NCI-H187 (cell line): ENCODE data around the gene GANAB.
"Not testable (repeated sequence)": the region's sequence is repeated elsewhere in the genome, so short reads cannot be mapped to it uniquely, and the experiment has no call there.

ENCODE experiments used
- DNase-seq, 2 experiments: peaks; one replicate each; lab custom pipeline; 2025; lab: John Stamatoyannopoulos, UW

Gene GANAB

DNA sequence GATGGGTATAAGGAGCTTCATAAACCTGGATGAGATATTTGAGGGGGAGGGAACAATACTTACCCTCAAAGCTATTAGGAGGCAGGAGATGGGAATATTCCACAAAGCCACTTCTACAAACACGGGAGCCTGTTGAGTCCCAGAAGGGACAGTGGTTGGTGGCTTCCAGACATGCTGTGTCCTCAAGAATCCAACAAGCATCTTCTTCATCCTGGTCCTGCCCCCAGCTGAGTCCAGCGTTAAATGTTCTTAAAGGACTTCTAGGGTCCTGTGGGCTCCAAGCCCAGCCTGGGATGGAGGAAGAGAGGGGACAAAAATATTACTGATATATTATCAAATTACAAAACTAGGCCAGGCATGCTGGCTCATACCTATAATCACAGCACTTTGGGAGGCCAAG is 21.0 kb upstream of the GANAB start:
- DNase-seq: no peak

DNA sequence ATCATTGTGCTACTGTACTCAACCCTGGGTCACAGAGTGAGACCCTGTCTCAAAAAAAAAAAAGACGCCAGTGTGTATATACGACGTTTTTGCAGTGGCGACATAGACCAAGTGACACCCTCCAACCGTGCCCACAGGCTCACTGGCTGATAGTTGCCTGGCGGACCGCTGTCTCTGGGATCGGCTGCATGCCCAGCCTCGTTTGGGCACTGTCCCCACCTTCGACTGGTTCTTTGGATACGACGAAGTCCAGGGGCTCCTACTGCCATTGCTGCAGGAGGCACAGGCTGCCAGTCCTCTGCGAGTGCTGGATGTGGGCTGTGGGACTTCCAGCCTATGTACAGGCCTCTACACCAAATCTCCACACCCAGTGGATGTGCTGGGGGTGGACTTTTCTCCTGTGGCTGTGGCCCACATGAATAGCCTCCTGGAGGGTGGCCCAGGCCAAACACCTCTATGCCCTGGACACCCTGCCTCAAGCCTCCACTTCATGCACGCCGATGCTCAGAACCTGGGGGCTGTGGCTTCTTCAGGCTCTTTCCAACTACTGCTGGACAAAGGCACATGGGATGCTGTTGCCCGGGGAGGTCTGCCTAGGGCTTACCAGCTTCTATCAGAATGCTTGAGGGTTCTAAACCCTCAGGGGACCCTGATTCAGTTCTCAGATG is 20.0 kb upstream of the GANAB start:
- DNase-seq: no peak

DNA sequence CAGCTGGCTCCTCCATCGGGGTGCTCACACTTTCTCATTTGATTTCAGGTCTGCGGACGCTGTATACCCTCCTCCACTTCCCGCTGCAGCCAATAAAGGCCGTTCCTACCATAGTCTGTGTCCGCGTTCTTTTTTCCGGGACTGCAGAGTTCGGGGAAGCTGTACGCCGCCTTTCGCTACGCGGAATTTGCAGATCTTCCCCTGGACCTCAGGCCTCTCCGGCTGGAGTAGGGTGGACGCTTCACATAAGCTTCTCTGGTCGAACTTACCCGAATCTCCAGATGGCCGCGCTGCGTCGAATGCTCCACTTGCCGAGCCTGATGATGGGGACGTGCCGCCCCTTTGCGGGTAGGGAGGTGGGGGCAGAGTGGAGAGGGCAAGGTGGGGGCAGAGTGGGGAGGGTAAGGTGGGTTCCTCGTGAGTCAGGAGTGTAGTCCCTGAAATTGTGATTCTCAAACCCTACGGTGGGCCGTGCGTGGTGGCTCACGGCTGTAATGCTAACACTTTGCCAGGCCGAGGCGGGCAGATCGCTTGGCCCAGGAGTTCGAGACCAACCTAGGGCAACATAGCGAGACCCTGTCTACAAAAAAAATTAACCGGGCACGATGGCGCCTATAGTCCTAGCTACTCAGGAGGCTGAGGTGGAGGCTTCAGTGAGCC is 19.3 kb upstream of the GANAB start:
- no peak for DNase-seq

DNA sequence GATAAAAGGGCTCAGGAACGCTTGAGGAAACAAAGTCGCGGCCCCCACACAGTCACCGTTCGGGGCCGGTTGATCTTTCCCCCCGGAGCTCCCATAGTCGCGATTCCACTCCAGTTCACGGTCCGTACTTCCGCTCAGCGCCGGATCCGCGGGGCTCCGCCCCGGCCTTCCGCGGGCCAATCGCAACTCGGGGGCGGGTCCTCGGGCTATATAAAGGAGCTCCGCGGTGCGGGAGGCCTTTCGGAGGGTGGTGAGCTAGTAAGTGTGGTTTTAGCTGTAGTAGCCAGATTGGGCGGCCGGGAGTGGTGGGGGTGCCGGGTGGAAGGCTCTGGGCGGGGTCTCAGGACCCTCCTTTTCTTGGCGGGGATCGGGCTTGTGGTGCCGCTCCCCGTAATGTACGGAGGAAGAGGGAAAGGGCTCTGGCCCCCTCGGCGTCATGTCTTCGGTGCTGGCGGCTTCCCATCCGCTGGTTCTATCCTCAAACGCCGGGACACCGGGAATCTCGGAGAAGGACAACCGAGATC is 18.7 kb upstream of the GANAB start, which contains the start of the genes C11orf98 and CSKMT:
TSS of gene C11orf98 (minus strand) at position 136 of the 524 bp plus-strand sequence. CDS start at position 95, 41 bp downstream.
TSS of gene CSKMT (plus strand) at position 238 of the 524 bp plus-strand sequence. CDS start 568 bp downstream, outside the sequence.
- peak; percentile 70 to 86 for DNase-seq

DNA sequence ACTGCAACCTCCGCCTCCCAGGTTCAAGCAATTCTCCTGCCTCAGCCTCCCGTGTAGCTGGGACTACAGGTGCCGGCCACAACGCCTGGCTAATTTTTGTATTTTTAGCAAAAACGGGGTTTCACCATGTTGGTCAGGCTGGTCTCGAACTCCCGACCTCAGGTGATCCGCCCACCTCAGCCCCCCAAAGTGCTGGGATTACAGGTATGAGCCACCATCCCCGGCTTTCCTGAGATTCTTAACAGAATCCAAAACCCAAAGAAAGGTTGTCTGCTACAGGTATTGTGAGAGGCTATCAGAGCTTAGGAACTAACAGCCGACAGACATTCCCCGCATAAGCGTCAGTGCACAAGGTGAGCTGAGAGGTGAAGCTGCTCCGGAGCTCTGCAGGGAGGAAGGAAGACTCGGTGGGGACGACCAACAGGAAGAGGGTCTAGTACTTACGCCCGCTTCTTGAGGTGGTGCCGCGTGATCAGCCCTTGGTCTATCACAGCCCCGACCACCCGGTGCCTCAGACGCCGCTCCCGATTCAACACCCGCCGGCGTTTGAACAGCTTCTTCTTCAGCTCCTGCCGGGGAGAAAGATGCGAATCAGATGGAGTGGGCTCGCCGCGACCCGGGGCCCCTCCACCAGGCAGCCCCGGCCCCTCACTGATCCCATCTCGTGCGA is 18.1 kb upstream of the GANAB start:
- DNase-seq: peak in 1 of 2 experiments; percentile 29

DNA sequence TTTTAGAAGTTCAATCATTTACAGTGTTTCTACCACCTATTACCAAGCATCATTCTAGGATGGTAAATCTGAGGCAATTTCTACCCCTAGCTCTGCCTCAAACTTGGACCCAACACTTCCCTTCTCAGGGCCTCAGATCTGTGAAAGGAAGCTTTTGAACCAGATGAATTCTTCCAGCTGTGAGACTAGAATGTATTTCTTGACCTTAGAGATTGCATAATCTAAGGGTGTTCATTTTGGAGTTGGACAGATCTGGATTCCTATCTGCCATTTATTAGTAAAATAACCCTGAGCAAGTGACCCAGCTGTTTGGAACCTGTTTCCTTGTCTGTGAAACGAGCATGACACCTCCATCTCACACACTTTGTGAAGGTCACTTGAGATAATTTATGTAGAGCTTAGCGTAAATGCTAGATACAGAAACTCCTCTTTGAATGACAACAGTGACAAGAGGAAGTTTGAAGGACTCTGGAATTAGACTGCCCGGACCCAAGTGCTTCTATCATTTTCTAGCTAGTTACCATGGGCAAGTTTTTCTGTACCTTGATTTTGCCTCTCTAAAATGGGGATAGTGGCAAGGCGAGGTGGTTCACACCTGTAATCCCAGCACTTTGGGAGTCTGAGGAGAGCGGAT is 10.5 kb upstream of the GANAB start:
- no peak for DNase-seq

DNA sequence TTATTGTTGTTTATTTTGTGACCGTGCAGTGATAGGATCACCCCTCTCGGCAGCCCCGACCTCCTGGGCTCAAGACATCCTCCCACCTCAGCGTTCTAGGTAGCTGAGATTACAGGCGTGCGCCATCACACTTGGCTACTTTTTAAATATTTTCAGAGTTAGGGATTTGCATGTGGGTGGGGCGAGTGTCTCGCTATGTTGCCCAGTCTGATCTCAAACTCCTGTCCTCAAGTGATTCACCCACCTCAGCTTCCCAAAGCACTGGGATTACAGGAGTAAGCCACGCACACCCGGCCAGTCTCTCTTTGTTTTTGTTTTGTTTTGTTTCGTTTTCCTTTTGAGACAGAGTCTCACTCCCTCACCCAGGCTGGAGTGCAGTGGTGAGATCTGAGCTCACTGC is 7.9 kb upstream of the GANAB start:
- DNase-seq: no peak

DNA sequence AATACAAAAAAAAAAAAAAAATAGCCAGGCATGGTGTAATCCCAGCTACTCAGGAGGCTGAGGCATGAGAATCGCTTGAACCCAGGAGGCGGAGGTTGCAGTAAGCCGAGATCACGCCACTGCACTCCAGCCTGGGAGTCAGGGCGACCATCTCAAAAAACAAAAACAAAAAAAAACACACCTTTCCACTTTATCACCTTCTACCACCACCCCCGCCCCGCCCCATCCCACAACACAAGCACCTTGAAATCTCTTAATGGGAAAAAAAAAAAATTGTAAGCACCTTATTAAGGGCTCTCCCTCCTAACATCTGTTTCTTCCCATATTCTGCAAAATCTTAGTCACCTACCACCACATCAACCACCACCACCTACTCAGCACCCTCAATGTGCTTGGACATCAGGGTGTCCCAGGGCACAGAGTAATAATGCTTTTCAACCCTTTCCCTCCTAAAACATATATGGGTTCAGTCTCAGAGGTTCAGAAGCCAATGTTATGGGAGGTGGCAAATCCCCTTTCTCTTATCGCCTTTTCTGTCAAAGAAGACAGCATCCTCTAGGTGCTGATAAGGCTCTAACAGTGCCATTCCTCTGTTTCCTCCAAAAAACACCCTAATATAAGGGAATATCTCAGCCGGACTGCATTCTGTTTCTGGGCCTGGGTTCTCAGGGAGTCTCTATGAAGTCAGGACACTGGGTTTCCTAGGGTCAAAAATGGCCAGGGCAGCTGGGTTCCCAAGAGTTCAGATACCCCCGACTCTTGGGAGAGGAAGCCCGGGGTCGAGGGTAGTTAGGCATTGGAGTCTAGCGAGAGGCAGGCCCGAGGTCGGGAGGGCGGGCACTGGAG is 6.0 kb upstream of the GANAB start:
- no peak for DNase-seq

DNA sequence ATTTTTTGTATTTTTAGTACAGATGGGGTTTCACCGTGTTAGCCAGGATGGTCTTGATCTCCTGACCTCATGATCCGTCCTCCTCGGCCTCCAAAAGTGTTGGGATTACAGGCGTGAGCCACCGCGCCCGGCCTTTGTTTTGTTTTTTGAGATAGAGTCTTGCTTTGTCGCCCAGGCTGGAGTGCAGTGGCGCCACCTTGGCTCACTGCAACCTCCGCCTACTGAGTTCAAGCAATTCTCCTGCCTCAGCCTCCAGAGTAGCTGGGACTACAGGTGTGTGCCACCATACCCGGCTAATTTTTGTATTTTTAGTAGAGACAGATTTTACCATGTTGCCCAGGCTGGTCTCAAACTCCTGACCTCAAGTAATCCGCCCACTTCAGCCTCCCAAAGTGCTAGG is 3.9 kb upstream of the GANAB start:
- not testable (repeated sequence) for DNase-seq

DNA sequence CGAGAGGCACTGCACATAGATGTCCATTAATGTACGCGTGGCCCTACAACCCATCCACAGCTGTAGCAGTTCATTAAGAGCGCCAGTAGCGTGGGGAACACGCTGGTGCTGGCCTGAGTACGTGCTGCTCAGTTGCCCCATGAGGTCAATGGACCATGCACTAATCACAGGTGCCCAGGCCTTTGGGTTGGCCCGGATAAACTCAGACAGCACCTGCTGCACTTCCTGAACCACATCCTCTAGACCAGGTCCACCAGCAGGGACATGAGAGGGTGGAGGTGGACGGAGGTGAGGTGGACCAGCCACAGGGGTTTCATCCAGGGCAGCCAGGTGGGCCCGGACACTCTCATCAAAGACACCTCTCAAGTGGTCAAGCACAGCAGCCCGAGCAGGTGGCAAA is 3.1 kb upstream of the GANAB start:
- no peak for DNase-seq

DNA sequence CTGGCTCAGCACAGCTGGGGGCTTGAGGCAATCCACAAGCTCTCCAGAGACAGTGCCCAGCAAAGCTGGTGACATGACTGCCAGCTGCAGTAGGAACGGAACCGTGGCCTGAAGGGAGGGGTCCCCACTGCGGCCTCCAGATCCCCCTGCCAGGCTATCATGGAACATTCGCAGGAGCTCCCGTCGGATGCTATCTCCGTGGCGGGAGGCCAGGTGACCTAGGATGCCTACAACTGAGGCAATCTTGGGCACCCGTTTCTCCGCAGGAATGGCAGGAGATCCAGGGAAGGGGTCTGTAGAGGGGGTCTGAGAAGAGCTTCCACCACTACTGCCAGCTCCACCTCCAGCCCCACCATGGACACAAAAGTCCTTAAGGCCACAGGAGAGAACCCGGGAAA is 2.6 kb upstream of the GANAB start:
- DNase-seq: no peak

DNA sequence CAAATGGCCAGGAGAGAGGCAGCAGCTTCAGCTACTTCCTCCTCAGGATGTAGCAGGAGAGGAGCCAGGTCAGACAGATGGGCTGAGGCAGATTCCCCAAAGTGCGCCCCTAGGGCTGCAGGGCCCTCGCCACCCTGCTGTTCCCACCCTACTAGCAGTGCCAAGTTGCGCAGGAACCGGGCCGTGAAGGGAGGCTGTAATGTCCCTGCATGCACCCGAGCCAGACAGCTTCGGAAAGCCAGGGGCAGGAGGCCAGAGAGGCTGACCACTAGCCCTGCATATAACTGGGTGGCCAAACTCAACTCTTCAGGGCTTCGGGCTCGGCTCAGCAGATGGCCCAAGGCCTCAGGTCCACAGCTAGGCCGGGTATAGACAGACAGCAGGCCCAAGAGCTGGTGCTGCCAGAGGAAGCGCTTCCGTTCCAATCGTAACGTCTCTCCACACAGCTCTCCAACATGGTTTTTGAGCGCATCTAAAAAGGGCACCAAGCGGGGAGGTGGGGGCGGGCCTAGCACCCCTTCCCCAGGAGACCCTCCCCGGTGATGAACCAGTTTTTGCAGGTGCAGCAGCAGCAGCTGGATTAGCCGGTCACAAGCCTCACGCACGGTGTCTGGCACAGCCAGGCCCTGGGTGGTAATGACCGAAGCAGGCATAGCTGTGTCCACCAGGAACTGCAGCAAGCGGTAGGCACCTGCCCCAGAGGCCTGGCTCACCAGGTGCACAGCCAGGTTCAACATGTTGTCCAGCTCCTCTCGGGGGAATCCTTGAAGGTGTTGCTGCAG is 2.0 kb upstream of the GANAB start:
- DNase-seq: no peak

DNA sequence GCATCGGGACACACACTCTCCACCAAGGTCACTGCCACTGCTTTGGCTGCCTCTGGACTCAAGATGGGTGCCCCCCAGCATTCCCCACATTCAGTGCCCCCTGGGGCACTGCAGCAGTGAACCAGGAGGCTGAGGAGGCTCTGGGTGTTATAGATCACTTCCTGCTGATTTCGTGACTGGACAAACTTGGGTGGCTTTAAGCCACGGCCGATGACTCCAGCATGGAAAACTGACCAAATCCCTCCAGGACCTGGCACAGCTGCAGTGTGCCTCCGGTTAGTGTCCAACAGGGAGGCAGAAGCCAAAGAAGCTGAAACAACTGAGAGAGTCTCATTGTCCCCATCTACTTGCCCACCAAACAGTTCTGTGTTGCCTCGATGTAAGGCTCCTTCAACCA is 1.2 kb upstream of the GANAB start:
- no peak for DNase-seq

DNA sequence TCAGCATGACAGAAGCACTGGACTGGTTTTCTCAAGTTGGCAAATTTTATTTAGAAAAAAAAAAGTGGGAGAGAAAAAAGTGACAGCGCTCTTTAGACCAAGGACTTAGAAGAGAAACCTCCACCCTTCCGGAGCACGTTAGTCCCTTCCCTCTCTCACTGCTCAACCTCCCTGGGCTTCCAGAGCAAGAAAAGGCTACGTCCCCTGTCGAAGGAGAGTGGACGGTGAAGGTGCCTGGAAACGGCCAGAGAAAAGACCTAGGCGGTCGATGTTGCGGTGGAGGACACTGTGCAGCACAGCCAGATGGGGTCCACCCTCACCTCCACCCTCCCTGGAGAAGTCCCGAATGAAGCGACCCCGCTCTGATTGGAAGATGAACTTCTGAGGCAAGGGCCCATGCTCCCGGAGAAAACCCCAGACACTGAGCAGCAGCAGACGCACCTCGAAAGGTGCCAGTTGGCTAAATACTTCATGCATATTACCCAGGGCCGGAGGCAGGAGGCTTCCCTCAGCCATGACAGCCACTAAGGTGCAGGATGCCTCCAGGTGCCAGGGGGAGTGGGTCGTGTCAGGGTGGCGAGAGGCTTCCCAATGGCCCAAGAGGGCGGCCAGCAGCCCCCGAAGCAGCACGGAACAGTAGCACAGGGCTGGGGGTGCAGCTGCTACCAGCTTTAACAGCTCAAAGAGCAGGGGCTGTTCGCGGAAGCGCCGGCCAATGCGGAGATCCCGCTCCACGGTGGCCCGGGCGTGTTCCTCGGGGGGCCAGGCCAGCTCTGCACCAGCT is 604 bp upstream of the GANAB start:
- no peak for DNase-seq

DNA sequence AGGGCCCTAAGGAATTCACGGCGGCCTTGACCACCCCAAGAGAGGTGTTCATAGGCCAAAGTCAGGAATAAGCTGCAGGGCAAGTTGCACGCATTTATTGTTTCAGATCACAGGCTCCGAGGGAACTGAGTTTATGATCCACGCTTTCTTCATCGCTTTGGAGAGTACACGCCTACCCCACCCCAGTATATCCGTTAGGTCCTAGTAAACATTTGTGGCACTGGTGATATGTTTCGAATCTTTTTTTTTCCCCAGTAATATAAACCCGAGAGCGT is 805 bp downstream of the GANAB start:
- DNase-seq: no peak

DNA sequence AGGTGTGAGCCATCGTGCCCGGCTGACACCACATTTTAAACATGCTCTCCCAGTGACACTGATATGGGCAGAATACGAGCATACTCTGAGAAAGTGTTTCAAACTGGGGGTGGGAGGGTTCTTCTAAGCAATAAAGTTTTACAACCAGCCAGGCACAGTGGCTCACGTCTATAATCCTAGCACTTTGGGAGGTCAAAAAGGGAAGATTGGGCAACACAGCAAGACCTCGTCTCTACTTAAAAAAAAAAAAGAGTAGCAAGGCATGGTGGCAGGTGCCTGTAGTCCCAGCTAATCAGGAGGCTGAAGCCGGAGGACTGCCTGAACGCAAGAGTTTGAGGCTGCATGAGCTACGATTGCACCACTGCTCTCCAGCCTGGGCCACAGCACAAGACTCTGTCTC is 2.2 kb downstream of the GANAB start:
- DNase-seq: no peak

DNA sequence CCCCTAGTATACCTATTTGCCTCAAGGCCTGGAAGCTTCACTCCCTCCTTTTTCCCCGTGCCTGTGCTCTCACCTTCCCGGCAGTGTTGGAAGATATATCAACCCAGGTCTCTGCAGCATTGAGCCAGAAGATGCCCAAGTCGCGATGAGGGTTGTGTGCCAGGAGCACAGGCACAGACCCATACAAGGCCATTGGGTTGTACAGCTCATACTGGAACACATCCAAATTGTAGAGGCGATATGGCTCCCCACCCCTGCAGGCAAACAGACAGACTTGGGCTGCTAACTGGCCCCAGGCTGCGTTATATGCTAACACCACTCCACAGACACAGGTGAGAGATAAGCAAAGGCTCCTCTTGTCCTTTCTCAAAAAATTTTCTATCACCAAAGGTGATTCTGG is 13.9 kb downstream of the GANAB start:
- DNase-seq: no peak

DNA sequence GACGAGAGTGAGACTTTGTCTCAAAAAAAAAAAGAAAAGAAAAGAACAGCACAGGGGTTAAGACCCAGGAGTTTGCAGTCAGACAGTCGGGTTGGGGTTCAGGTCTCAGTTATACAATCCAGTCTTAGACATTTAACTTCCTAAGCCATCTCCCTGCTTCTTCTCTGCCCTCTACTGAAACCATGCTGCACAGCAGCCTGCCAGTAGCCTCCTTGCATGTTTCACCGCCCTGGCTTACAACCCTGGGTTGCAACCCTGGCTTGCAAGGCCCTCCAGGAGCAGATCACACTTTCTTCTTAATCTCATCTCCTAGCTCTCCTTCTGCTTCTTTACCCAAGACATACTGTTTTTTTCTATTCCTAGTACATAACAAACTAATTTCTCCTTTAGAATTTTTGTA is 18.7 kb downstream of the GANAB start:
- DNase-seq: no peak

DNA sequence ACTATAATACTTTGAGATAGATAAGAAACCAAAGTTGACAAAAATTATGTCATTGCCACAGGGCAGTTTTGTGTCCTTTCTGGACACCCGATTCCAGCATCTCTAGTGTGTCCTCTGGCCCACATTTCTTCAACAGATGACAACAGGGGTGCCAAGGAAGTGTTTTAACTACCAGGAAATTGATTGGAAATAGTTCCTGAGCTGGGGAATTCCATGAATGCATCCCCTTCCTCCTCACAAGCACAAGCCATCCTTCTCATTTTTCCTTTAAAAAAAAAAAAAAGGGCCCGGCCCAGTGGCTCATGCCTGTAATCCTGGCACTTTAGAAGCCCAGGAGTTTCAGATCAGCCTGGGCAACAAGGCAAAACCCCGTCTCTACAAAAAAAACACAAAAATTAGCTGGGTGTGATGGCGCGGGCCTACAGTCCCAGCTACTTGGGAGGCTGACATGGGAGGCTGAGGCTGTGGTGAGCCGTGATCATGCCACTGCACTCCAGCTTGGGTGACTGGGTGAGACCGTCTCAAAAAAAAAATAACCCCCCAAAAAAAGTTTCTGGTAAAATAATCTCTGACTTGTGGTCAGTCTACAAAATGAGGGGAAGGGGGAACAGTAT is 23.8 kb downstream of the GANAB start:
- no peak for DNase-seq
